H1 (cell line): ENCODE data around the gene ACTN3. TPM values are rescaled to one million over a fixed set of nuclear protein-coding genes. Genes with fewer than 3 reads are reported as not detected.

Source experiments
- CTCF ChIA-PET: fragments of 300-600 bp; sonication (Branson Sonifier 250); formaldehyde crosslinking; loops from one replicate; lab custom pipeline; 2021; ENCODE audit not compliant: partially characterized antibody; lab: Charles Lee
- POLR2A ChIA-PET: fragments of 300-600 bp; sonication (Branson Sonifier 250); formaldehyde crosslinking; loops from one replicate; lab custom pipeline; 2021; ENCODE audit warnings: inconsistent platforms; ENCODE audit not compliant: partially characterized antibody; lab: Charles Lee
- DNase-seq, 2 experiments: peaks; one replicate each; pipeline versions ENCODE4 v3.0.0 to v3.0.0-alpha.2; 2010 to 2022; ENCODE audit warnings: low spot score in 2 of 2, low read depth in 1 of 2, mixed read lengths in 1 of 2
- FAIRE-seq: peaks from 2 replicates; lab custom pipeline; 2011; peaks lifted over from hg19 to GRCh38; lab: Jason Lieb, UNC
- H2AFZ ChIP-seq: 2 replicates; pipeline ENCODE4 v1.8.1; 2012; ENCODE audit warnings: low read length, inconsistent platforms
- H2AK5ac ChIP-seq: 2 replicates; pipeline ENCODE4 v1.6.1; 2013; ENCODE audit warnings: low read depth, low read length
- H2BK120ac ChIP-seq: replicated peaks from 2 replicates; pipeline ENCODE3; 2013; ENCODE audit warnings: low read depth, low read length, inconsistent platforms
- H2BK12ac ChIP-seq: 2 replicates; pipeline ENCODE4 v1.6.1; 2013; ENCODE audit warnings: low read depth, low read length
- H2BK15ac ChIP-seq: 2 replicates; pipeline ENCODE4 v1.6.1; 2013; ENCODE audit warnings: low read length
- H2BK20ac ChIP-seq: 2 replicates; pipeline ENCODE4 v1.6.1; 2013; ENCODE audit warnings: low read length
- H2BK5ac ChIP-seq: 2 replicates; pipeline ENCODE4 v1.6.1; 2013; ENCODE audit warnings: low read depth, low read length
- H3K14ac ChIP-seq: 2 replicates; pipeline ENCODE4 v1.6.1; 2013; ENCODE audit warnings: inconsistent platforms; ENCODE audit not compliant: insufficient read length
- H3K18ac ChIP-seq: 2 replicates; pipeline ENCODE4 v1.6.1; 2013; ENCODE audit warnings: low read length; ENCODE audit errors: extremely low read depth
- H3K23ac ChIP-seq: 2 replicates; pipeline ENCODE4 v1.6.1; 2013; ENCODE audit warnings: inconsistent platforms; ENCODE audit not compliant: insufficient read length
- H3K23me2 ChIP-seq: 2 replicates; pipeline ENCODE4 v1.6.1; 2013; ENCODE audit warnings: low read depth, low read length
- H3K27ac ChIP-seq: 2 replicates; pipeline ENCODE4 v1.6.1; 2011; ENCODE audit warnings: low read depth, low read length, inconsistent platforms
- H3K27me3 ChIP-seq, 4 experiments: replicated peaks in 1 of 4; 1 replicate in 1 of 4; 2 replicates in 3 of 4; pipeline versions ENCODE4 v1.6.1 to v1.8.1; 2011 to 2013; ENCODE audit warnings: low read length in 3 of 4, mild to moderate bottlenecking in 3 of 4, inconsistent platforms in 2 of 4, mixed read lengths in 2 of 4, moderate library complexity in 1 of 4; ENCODE audit not compliant: control insufficient read depth in 3 of 4, insufficient read depth in 3 of 4; ENCODE audit errors: extremely low read depth in 1 of 4
- H3K36me3 ChIP-seq, 4 experiments: 2 replicates each; pipeline versions ENCODE4 v1.6.1 to v1.8.1; 2011 to 2013; ENCODE audit warnings: mild to moderate bottlenecking in 4 of 4, low read length in 3 of 4, moderate library complexity in 2 of 4, control low read depth in 1 of 4, inconsistent platforms in 1 of 4; ENCODE audit not compliant: insufficient read depth in 4 of 4, control insufficient read depth in 2 of 4
- H3K4ac ChIP-seq: replicated peaks from 2 replicates; pipeline ENCODE3; 2013; ENCODE audit warnings: low read length, low read depth, mixed read lengths, inconsistent platforms; ENCODE audit not compliant: insufficient read length
- H3K4me1 ChIP-seq, 4 experiments: replicated peaks in 1 of 4; 1 replicate in 1 of 4; 2 replicates in 3 of 4; pipeline versions ENCODE4 v1.6.1 to v1.8.1; 2011 to 2013; ENCODE audit warnings: low read length in 3 of 4, inconsistent platforms in 2 of 4, mixed read lengths in 1 of 4; ENCODE audit not compliant: insufficient read depth in 4 of 4, control insufficient read depth in 3 of 4
- H3K4me2 ChIP-seq, 2 experiments: 2 replicates each; pipeline versions ENCODE4 v1.6.1 to v1.8.1; 2011 to 2013; ENCODE audit warnings: low read depth in 2 of 2, low read length in 2 of 2, control low read depth in 1 of 2, inconsistent platforms in 1 of 2, mild to moderate bottlenecking in 1 of 2; ENCODE audit not compliant: insufficient read depth in 1 of 2
- H3K4me3 ChIP-seq, 4 experiments: fragments of 200-600, 300-600 bp in 1 of 4; sonication (generic), shearing (Covaris generic), sonication (Bioruptor Twin) in 1 of 4; 2 replicates each; pipeline versions ENCODE4 v1.5.1 to v1.8.1; 2011 to 2016; ENCODE audit warnings: low read length in 4 of 4, low read depth in 3 of 4, control low read depth in 2 of 4, inconsistent platforms in 2 of 4, mild to moderate bottlenecking in 2 of 4, mixed read lengths in 1 of 4, moderate library complexity in 1 of 4; ENCODE audit not compliant: insufficient read depth in 2 of 4; ENCODE audit errors: extremely low read depth in 1 of 4
- H3K56ac ChIP-seq: replicated peaks from 2 replicates; pipeline ENCODE3; 2013; ENCODE audit warnings: low read depth, mild to moderate bottlenecking, mixed read lengths, low read length, inconsistent platforms; ENCODE audit not compliant: insufficient read length
- H3K79me1 ChIP-seq: 2 replicates; pipeline ENCODE4 v1.6.1; 2013; ENCODE audit warnings: low read depth, low read length, control low read depth
- H3K79me2 ChIP-seq, 2 experiments: 2 replicates each; pipeline versions ENCODE4 v1.6.1 to v1.8.1; 2012 to 2013; ENCODE audit warnings: low read length in 2 of 2, mild to moderate bottlenecking in 2 of 2, inconsistent platforms in 1 of 2; ENCODE audit not compliant: insufficient read depth in 2 of 2, control insufficient read depth in 1 of 2
- H3K9ac ChIP-seq, 4 experiments: replicated peaks in 1 of 4; 1 replicate in 1 of 4; 2 replicates in 3 of 4; pipeline versions ENCODE4 v1.6.1 to v1.8.1; 2011 to 2013; ENCODE audit warnings: low read depth in 3 of 4, low read length in 3 of 4, control low read depth in 2 of 4, mild to moderate bottlenecking in 2 of 4, moderate library complexity in 2 of 4, inconsistent platforms in 1 of 4; ENCODE audit errors: extremely low read depth in 1 of 4
- H3K9me3 ChIP-seq, 2 experiments: 2 replicates each; pipeline versions ENCODE4 v1.6.1 to v1.8.1; 2012 to 2013; ENCODE audit warnings: mild to moderate bottlenecking in 2 of 2, moderate library complexity in 2 of 2, control low read depth in 1 of 2, inconsistent platforms in 1 of 2, low read depth in 1 of 2, low read length in 1 of 2, mixed read lengths in 1 of 2; ENCODE audit not compliant: insufficient read depth in 2 of 2
- H4K20me1 ChIP-seq, 2 experiments: replicated peaks in 1 of 2; 2 replicates each; pipeline versions ENCODE3 to v1.8.1; 2011 to 2013; ENCODE audit warnings: inconsistent platforms in 2 of 2, low read length in 2 of 2, mild to moderate bottlenecking in 1 of 2; ENCODE audit not compliant: insufficient read depth in 2 of 2, control insufficient read depth in 1 of 2
- H4K5ac ChIP-seq: 2 replicates; pipeline ENCODE4 v1.6.1; 2013; ENCODE audit warnings: low read length, low read depth, mixed read lengths, inconsistent platforms; ENCODE audit not compliant: insufficient read length
- H4K8ac ChIP-seq: 2 replicates; pipeline ENCODE4 v1.8.0; 2013; ENCODE audit warnings: mild to moderate bottlenecking, moderate library complexity, low read length, inconsistent platforms; ENCODE audit not compliant: insufficient read depth; ENCODE audit errors: extremely low read depth
- H4K91ac ChIP-seq: replicated peaks from 2 replicates; pipeline ENCODE3; 2013; ENCODE audit warnings: low read length, mixed read lengths, inconsistent platforms; ENCODE audit not compliant: insufficient read length
- MAX ChIP-seq: IDR thresholded peaks from 2 replicates; pipeline ENCODE4 v1.6.1; 2012; ENCODE audit warnings: inconsistent platforms
- SIX5 ChIP-seq: IDR thresholded peaks from 2 replicates; pipeline ENCODE4 v1.6.1; 2011; ENCODE audit warnings: mild to moderate bottlenecking, low read depth, low read length
- WGBS, 2 experiments: shearing (Covaris generic) in 1 of 2; methylation state at CpG; one replicate each; pipeline versions ENCODE4 v1.1.6 to v1.1.7; 2013 to 2015; ENCODE audit warnings: low lambda C conversion rate in 2 of 2, mixed read lengths in 2 of 2, inconsistent platforms in 1 of 2, low coverage in 1 of 2, missing lambda C conversion rate in 1 of 2; ENCODE audit not compliant: insufficient replicate concordance in 2 of 2, insufficient coverage in 1 of 2, insufficient read length in 1 of 2; ENCODE audit errors: extremely low coverage in 1 of 2, missing lambda C conversion rate in 1 of 2; 5-methylcytosine and 5-hydroxymethylcytosine counted together
- polyA plus RNA-seq, 7 experiments: library from polyadenylated mRNA; depleted of rRNA in 3 of 7; stranded (reverse) in 5 of 7; unstranded in 2 of 7; fragments of >200 nt in 5 of 7; fragments of 200-250 nt in 2 of 7; gene quantifications; 1 replicate in 5 of 7; 2 replicates in 1 of 7; 4 replicates in 1 of 7; pipeline versions ENCODE4 v1.2.1 to v1.2.3, GENCODE V29; 2011 to 2013; ENCODE audit warnings: missing spikeins in 2 of 7, mixed read lengths in 2 of 7
- total RNA-seq: library from RNA; stranded (reverse); fragmentation: NEBNext Ultra II Directional; extraction: Animal tissue kit (Norgen Biotek cat#: 25700); gene quantifications from 2 replicates; pipeline ENCODE4 v1.2.1, GENCODE V29; 2021

Gene ACTN3
- total and polyA plus RNA-seq, 2 of the 8 experiments (the other 6 are each of a cell fraction or from before 2014, with no cell fraction given), result 30.8 to 36.7 TPM

GRCh38 chr11:66529069-66529468 is 17.6 kb upstream of the ACTN3 start:
- CTCF ChIA-PET, result interaction anchor here (0.8 to 1.0 kb wide), 2 partner anchors 38 to 166 kb away, joined by 3 read pairs; no protein-coding TSS in a partner anchor
- no peak for DNase-seq

More at GRCh38 chr11:66529069-66529468, 17.6 kb upstream of the ACTN3 start:
- H2BK15ac ChIP-seq, result no peak overlapping the region
- POLR2A ChIA-PET, result interaction anchor here (0.6 to 4.8 kb wide), 9 partner anchors 9 to 151 kb away, joined by 3 to 23 read pairs (median 4); partner anchors contain the start of genes ACTN3, BBS1, DPP3 and ZDHHC24
- H2BK5ac ChIP-seq, result no peak overlapping the region
- H3K23me2 ChIP-seq, result no peaks in the 10 kb centered on the region
- no peaks in the 10 kb centered on the region for H3K27me3 ChIP-seq
- peak overlapping the region; percentile 41; the same call in 1 of the 2 replicates for H2AK5ac ChIP-seq
- no peak overlapping the region for H2BK120ac ChIP-seq
- H3K79me1 ChIP-seq, result peaks cover 2% of the 10 kb centered on the region; the same call in 1 of the 2 replicates
- H2AFZ ChIP-seq, result no peak overlapping the region
- TF ChIP-seq SIX5, result no peak
- TF ChIP-seq MAX, result 0 out of 2 replicates have a peak, but pooled peaks have one; percentile 17
- H3K27ac ChIP-seq, result no peak overlapping the region
- H3K4me2 ChIP-seq, result no peak overlapping the region
- H3K56ac ChIP-seq, result no peak overlapping the region
- no peak overlapping the region for H3K9ac ChIP-seq
- H4K91ac ChIP-seq, result no peak overlapping the region
- H3K4me1 ChIP-seq, result peaks cover 0 to 2% (median 0%) of the 10 kb centered on the region in 4 experiments; a peak in 1 of 7 replicates
- H3K4me3 ChIP-seq, result no peak overlapping the region
- no peaks in the 10 kb centered on the region for H3K9me3 ChIP-seq
- H3K14ac ChIP-seq, result no peak overlapping the region
- no peak overlapping the region for H2BK20ac ChIP-seq
- H3K79me2 ChIP-seq, result no peaks in the 10 kb centered on the region
- H3K18ac ChIP-seq, result no peak overlapping the region
- H2BK12ac ChIP-seq, result no peak overlapping the region
- H3K36me3 ChIP-seq, result peaks cover 0 to 3% (median 1%) of the 10 kb centered on the region in 4 experiments; a peak in 3 of 8 replicates
- H3K4ac ChIP-seq, result no peak overlapping the region
- no peak overlapping the region for H4K8ac ChIP-seq
- FAIRE-seq, result no peak
- H3K23ac ChIP-seq, result no peak overlapping the region
- WGBS, 2 experiments, result 86% methylated on average over 9 of the region's 10 CpGs; no CpG with 5 or more reads in 1 of the 2 experiments
- H4K5ac ChIP-seq, result no peak overlapping the region
- H4K20me1 ChIP-seq, result no peaks in the 10 kb centered on the region
